ENCODE measurements around the gene GK2.

The GK2 gene

GRCh38 chr4:79357365-79357764 lies 50.7 kb downstream of the GK2 start:
- no peaks in the 10 kb centered on the region for H3K9me3 Mint-ChIP-seq
- H3K27me3 Mint-ChIP-seq: no peaks in the 10 kb centered on the region
- H3K4me3 Mint-ChIP-seq: no peak overlapping the region
- H3K4me1 Mint-ChIP-seq (ENCODE audit: low read depth): no peaks in the 10 kb centered on the region
- H3K36me3 Mint-ChIP-seq (ENCODE audit: low read depth): no peaks in the 10 kb centered on the region
- H3K27ac Mint-ChIP-seq: no peak overlapping the region

All from stimulated activated naive CD8-positive, alpha-beta T cell treated with anti-CD3 and anti-CD28 coated beads, Interleukin-15, Interleukin-2, amounts not matched to agents 100 ng/mL and 50 ng/mL, for 24 hours (primary cell).